HG03196 (cell line): ENCODE measurements around the gene PDCD1.
"Not testable (repeated sequence)": the region's sequence is repeated elsewhere in the genome, so short reads cannot be mapped to it uniquely, and the experiment has no call there.

Experiments
- ATAC-seq: cut with Tn5 transposase; IDR thresholded peaks from one replicate; pipeline ENCODE4 v1.9.1; 2021; ENCODE audit not compliant: unreplicated experiment

PDCD1 gene

DNA sequence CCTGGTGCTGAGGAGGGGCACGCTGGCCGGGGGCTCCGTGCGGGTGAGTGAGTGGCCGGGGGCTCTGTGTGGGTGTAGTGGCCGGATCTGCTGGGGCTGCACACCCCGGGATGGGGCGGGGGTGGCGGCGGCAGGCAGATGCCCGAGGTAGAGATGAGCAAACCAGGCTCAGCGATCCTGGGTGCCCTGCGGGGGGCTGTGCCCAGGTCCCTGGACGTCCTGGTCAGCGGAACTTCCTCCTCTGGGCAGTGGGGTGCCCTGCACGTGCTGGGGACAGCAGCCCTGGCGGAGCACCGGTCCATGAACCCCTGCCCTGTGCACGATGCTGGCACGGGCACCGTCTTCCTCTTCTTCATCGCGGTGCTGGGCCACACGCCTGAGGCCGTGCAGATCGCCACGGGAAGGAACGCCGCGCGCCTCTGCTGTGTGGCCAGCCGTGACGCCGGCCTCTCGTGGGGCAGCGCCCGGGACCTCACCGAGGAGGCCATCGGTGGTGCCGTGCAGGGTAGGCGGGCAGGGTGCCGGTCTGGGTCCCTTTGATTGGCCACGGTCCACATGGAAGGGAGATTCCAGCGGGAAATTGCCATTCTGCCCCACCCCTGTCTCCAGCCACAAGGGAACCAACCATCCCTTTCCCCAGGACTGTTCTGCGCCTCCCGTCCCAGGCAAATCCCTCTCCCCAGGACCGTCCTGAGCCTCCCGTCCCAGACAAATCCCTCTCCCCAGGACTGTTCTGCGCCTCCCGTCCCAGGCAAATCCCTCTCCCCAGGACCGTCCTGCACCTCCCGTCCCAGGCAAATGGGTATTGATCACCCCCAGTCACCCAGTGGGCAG, 43.8 kb downstream of the PDCD1 start:
- ATAC-seq = no peak

DNA sequence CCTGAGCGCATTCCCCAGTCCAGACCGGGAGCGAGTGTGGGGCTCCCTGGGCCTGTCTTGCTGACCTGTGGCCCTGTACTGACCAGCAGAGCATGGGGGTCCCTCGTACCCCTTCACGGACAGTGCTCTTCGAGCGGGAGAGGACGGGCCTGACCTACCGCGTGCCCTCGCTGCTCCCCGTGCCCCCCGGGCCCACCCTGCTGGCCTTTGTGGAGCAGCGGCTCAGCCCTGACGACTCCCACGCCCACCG, 44.4 kb downstream of the PDCD1 start:
- ATAC-seq = no peak

DNA sequence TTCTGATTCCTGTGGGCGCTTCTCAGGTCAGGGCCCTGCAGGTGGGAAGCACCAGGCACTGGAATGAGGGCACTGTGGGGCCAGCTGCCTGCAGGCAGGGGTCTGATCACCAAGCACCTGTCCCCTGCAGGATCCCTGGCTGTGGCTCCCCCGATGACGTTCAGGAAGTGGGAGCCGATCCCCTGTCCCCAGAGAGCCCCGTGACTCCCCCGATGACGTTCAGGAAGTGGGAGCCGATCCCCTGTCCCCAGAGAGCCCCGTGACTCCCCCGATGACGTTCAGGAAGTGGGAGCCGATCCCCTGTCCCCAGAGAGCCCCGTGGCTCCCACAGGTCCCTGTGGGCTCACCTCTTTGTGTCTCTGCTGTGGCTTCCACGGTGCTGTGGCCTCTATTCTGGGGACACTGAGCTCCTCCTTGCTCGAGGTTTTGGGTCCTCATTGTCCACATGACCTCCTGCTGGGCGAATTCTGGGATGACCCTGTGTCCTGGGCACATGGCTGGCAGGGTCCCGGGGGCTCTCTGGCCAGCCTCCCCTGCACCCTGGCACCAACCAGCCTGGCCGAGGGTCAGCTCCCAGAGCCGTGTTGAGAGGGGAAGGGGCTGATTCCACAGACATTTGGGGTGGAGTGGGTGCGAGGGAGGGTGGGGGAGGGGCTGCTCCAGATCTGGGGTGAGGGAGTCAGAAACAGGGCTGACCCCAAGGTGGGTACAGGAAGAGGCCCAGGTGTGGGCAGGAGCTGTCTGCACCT, 44.9 kb downstream of the PDCD1 start:
- ATAC-seq = peak; percentile 40

DNA sequence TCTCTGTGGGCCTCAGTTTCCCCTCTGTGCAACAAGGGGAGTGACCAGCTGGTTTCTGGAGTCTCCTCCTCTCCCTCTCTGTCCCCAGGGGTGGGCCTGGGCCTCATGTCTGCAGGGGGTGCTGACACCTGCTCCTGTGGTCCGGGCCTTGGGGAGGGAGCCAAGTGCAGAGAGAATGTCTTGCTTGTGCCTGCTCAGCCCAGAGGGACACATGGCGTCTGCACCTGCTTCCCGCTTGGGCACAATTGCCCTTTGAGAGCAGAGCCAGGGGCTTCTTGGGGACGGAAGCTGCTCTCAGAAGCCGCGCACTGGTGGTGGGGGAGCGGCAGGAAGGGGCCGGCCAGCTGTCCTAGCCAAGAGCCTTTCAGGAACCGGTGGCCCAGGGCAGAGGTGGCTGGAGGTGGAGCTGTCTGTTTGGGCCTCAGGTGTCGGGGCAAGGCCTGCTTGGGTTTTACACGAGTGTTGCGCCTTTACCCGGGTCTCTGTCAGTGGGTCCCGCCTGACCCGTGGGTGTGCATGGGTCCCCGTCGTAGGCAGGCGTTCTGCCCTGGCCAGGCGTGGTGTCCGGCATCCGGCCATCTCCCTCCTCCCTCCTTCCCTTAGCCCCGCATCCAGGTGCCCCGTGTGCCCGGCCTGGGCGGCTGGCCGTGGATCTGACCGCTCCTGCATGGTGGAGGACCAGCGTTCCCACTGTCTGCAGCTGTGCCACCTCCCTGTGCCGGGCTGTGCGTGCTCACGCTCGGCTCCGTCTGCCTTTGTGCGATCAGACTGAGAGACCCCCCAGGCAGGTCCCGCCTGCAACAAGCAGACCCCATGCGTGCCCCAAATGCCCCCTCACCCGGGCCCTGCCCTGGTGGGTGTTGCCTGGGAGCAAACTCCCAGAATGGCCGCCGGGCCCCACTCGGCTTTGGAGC, 45.7 kb downstream of the PDCD1 start:
- no peak for ATAC-seq

DNA sequence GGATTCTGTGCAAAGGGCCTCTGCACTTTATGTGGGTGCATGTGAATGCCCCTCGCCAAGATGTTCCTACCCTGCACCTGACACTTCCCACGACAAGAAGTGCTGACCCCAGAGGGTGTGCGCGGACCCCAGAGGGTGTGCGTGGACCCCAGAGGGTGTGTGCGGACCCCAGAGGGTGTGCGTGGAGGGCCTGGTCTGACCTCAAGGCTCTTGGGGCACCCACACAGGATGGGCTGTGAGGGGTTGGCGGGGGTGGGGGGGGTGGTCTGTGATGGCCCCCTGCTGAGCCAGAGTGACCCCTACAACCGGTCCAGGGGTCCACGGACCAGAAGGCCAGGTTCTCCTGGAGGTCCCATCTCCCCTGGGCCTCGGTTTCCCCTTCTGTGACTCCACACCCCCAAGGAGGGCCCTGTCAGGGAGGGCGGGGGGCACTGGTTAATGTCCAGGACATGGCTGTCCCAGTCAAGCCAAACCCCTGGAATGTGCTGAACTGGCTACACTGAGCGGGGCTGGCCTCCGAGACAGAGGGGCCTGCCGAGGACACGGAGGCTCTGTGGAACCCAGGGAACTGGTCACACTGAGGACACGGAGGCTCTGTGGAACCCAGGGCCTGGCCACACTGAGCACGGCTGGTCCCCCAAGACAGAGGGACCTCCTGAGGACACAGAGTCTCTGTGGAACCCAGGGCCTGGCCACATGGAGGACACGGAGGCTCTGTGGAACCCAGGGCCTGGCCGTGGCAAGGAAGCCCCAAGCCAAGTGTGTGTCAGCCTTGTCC, 46.6 kb downstream of the PDCD1 start:
- ATAC-seq = no peak

DNA sequence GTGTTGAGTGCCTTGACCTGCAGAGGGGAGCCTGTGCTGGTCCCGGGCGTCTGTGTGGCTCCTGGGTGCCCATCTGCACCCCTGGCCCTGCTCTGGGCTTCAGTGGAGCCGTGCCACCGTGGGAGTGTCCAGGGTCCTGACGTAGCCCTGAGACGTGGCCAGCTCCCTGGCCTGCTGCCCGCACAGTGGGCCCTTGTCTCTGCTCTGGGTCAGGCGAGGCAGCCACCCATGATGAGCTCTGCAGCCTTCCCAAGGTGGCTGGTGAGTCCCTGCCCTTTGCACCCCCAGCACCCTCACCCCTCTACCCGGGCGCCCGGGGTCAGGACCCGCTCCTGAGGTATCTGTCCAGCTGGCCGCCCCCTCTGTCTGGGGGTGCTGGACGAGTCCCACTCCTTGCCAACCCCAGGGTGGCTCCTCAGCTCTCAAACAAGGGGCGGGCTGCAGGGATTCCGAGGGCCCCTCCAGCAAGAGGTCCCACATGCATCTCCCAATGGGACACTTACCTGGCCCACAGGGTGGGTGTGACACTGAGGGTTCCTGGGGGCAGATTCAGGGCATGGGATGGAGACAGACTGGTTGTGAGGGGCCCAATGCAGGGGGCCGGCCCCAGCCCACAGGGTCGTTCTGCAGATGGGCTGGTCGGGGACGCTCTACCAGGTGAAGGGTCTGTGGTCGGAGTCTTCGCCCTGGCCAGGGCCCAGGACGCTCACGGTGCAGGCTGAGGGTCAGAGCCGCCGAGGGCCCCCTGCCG, 47.3 kb downstream of the PDCD1 start:
- ATAC-seq = no peak

DNA sequence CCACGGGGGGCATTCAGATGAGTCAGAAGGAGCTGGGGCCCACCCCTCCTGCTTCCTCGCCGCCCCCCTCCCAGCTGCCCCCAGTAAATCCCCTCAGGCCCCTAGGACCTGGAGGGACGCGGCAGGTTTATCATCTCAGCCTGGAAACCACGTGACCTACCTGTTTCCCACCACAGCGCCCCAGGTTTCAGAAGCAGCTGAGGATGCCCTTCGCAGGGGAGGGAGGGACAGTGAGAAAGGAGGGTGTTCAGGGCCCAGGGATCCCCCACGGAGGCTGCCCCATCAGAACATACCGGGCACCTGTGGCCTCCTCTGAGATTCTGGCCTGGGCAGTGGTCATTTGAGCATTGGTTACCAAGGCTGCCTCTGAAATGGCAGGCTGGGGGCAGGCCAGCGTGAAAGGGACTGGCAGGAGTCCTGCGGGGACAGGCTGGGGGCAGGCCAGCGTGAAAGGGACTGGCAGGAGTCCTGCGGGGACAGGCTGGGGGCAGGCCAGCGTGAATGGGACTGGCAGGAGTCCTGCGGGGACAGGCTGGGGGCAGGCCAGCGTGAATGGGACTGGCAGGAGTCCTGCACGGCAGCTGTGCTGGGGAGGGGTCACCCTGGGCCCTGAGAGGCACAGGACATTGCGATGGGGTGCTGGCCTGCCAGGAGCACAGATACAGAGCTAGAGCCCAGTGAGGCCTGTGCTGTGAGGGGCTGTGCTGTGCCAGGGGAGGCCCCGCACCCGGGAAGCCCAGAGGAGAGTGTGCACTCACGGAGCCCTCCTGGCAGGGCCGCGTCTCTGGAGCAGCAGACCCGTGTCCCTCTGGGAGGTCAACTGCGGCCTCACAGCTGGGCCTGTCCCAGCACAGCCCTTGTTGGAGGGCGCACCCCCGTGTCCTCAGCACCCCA, 48.1 kb downstream of the PDCD1 start:
- no peak for ATAC-seq

DNA sequence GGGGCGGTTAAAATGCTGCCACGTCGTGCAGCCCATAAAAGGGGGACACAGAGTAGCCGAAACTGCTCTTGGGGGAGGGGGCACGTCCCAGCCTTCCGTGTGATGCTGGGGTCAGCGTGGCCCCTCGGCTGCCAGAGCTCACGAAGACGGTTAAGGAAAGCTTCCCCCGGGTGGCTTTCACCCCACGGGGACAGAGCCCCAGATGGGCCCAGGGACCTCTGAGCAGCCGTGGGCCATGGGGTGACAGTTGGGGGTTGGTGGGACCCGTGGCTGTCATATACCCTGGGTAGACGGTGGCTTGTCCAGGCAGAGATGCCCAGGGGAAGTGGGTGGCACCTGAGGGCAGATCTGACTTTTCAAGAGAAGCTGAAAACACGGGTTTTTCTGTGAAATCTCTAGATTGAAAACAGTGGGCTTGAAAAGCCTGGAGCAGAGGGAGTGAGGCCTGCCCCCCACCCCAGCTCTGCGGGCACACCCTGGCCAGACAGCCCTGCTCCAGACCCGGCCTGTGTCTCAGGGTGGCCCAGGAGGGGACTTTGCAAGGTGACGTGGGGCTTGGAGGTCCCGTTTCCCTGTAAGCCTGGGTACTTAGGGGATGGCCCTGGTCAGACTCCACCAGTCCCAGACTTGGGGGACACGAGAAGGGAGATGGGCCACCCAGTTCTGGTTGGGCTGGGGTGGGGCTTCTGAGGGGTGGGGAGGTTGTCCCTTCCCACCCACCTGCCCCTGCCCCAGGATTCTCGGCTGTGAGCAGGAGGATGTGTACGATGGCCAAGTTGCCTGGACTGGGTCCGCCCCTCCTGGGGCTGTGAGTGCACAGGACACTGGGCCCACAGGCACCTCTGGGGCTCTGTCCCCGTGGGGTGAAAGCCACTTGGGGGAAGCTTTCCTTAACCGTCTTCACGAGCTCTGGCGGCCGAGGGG, 49.0 kb downstream of the PDCD1 start:
- no peak for ATAC-seq

DNA sequence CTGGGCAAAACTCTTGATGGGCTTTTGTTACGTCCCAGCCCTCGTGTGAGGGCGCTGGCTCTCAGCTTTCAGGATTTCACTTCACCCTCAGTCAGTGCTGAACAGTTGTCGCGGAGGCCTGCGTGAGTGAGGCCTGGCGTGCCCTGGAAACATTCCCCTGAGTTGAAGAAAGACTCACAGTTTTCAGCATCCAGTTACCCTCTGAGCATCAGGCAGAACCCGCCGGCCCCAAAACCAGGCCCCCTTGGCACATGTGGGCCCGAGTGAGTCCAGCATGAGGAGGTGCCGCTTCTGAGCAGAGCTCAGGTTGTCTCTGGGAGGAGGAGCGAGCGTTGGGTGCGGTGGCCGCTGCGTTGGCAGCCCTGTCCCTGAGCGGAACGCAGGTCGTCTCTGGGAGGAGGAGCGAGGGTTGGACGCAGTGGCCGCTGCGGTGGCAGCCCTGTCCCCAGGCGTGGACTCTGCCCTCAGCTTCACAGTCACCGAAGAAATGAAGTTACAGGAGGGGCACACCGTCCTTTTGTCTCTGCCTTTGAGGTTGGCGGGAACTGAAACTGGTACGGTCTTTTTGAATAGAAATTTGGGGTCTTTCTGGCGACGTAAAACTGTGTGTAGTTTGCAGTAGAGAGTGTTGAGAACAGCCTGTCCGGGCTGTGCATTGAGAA, 49.8 kb downstream of the PDCD1 start, which contains the start of gene NEU4:
Gene NEU4, plus strand, starts transcription at position 473 of the 662 bp plus-strand sequence. CDS start 5,292 bp downstream, outside the sequence.
- no peak for ATAC-seq

DNA sequence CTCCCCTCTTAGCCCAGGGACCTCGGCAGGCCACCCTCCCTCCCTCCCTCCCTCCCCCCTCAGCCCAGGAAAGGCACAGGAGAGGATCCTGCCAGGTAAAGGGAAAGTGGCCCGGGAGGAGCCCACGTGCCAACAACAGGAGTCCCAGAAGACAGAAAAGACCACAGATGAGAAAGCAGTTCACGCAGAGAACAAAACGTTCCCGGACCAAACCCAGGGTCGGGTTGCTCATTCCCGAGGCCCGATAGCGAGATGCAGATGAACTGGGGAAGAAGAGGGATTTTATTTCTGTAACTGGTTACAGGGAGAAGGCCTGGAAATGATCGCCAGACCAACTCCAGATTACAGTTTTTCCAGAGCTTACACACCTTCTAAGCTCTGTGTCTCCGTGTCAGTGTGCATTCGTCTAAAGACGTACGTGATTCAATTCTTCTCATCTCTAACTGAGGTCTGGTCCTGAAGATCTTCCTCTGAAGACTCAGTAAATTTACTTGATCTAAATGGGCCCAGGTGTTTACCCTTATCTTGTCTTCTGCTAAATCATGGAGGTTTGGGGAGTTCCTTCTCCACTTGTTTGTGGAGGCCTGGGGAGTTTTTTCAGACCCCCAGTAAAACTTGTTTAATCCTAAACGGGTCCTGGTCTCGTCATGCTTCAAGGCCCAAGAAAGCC, 50.5 kb downstream of the PDCD1 start:
- ATAC-seq = no peak

DNA sequence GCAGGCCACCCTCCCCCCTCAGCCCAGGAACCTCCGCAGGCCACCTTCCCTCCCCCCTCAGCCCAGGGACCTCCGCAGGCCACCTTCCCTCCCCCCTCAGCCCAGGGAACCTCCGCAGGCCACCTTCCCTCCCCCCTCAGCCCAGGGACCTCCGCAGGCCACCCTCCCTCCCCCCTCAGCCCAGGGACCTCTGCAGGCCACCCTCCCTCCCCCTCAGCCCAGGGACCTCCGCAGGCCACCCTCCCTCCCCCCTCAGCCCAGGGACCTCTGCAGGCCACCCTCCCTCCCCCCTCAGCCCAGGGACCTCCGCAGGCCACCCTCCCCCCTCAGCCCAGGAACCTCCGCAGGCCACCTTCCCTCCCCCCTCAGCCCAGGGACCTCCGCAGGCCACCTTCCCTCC, 52.5 kb downstream of the PDCD1 start:
- not testable (repeated sequence) for ATAC-seq

DNA sequence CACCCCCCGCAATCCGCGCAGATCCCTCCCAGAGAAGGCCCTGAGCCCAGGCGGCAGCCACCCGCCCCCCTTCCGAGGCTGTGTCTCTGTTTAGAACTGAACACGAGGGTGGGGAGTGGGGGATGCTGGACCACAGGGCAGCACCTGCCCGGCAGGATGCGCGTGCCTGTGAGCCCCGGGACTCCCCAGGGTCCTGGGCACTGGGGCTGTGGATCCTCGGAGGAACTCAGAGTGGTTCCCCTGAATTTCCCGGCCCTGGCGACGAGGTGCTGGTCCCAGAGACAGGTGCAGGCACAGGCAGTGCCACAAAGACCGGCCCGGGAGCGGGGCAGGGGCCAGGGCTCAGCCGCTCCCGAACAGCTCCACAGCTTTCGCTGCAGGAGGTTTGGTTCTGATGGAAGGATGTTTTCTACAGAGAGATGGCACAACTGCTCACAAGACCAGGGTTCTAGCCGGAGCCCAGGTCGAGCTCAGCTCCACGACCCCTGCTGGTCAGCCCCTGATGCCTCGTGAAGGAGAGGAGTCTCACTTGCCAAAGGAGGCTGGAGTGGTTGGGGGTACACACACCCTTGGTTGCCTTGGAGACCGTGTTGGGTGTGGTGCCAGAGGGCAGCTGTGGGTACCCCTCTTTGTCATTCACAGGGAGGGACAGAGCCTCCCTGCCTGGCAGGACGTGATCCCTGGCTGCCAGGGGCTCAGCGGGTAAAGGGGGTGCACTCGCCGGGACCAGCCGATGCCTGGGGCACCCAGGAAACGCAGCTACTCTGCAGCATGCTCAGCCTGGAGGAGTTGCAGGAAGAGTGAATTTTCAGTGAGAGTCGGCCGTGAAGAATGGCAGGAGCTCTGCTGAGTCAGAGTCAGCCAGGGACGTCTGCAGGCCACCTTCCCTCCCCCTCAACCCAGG, 54.1 kb downstream of the PDCD1 start:
- ATAC-seq = no peak

DNA sequence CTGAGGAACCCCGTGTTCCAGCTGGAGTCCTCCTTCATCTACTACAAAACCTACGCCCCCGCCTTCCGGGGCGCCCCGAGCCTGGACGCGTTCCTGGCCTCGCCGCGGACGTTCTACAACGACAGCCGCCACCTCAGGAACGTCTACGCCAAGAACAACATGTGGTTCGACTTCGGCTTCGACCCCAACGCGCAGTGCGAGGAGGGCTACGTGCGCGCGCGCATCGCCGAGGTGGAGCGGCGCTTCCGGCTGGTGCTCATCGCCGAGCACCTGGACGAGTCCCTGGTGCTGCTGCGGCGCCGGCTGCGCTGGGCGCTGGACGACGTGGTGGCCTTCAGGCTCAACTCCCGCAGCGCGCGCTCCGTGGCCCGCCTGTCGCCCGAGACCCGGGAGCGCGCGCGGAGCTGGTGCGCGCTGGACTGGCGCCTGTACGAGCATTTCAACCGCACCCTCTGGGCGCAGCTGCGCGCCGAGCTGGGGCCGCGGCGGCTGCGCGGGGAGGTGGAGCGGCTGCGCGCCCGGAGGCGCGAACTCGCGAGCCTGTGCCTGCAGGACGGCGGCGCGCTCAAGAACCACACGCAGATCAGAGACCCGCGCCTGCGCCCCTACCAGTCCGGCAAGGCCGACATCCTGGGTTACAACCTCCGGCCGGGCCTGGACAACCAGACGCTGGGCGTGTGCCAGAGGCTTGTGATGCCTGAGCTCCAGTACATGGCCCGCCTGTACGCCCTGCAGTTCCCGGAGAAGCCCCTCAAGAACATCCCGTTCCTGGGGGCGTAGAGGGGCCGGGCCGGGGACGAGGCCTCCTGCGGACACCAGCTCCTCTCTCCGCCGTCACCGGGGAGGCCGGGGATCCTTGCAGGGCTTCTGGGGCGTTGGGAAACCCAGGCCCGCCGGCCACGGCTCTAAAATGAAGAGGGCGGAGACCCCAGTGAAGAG, 55.0 kb downstream of the PDCD1 start:
- no peak for ATAC-seq

DNA sequence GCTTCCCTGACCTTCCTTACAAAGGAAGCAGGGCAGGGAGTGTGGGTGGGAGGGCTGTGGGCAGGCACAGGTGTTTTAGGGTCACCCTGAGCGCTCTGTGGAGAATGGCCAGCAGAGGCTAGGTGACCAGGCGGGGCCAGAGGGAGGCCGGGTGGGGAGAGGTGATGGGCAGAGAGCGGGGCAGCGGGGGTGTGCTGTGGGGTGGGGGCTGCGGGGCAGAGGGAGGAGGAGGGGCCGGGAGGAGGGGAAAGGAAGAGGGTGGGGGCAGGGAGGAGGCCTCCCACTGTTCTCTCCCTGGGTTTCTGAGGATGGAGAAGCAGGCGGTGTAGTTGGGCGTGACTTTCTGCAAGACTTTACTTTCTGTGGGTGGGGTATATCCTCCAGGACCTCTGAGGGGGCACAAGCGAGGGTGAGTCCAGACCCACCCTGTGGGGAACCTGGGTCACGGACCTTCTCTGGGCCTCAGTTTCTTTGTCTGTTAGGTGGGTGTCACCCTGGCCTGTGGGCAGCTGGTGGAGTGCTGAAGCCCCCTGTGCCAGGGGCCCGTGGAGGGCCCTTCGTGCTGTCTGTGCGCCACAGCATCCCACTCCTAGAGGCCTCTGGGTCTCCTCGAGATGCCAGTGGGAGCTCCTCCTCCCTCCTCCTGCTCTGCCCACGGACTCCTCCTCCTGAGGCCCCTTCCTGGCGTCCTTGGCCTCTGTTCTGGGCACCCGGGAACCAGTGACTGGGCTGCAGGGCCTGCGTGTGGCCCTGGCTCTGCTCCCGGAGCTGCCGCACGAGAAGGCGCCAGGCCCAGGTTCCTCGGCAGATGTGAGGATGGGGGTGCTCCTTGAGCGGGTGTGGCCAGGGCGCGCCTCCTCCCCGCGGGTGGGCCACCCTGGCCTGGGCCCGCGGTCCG, 56.0 kb downstream of the PDCD1 start:
- ATAC-seq = no peak
